ENCODE results near the gene SYNPR.

SYNPR gene

GRCh38 chr3:63471781-63472180, 193.7 kb downstream of the SYNPR start:
- no peak for DNase-seq (ENCODE audit: low read depth in 2 of 2)

- no peak for DNase-seq (ENCODE audit: low read depth in 2 of 2)
These were observed 195.6 kb downstream of the SYNPR start for GRCh38 chr3:63473641-63474166.

DNA sequence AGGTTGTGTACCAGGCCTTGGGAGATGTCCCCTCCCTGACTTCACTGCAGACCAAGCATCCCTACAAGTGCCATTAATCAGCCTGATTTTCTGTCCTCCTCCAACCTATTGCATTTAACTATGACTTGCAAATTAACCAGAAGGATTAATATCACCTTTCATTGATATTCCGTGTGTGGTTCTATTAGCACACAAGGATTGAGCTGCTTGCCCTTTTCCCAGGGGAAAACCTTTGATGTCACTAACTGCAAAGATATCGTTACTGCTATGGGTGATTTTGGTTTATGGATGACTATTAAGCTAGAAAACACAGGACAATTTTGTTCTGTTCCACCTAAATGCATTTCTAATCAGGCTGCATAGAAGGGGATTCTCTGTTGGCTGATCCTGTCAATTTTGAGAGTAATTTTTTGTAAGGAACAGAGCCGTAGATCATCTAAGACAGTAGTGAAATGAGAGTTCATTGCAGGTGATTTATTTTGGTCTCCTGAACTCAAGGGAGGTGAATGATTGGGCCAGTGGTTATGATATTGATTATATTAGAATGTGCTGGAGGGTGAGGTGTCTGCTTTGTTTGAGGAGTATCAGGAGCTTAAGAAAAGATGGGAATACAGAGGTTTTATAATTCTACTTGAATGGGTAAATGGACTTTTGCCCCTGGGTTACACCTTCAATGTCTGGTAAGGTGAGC, 196.9 kb downstream of the SYNPR start:
- no peak for DNase-seq (ENCODE audit: low read depth in 2 of 2)

DNA sequence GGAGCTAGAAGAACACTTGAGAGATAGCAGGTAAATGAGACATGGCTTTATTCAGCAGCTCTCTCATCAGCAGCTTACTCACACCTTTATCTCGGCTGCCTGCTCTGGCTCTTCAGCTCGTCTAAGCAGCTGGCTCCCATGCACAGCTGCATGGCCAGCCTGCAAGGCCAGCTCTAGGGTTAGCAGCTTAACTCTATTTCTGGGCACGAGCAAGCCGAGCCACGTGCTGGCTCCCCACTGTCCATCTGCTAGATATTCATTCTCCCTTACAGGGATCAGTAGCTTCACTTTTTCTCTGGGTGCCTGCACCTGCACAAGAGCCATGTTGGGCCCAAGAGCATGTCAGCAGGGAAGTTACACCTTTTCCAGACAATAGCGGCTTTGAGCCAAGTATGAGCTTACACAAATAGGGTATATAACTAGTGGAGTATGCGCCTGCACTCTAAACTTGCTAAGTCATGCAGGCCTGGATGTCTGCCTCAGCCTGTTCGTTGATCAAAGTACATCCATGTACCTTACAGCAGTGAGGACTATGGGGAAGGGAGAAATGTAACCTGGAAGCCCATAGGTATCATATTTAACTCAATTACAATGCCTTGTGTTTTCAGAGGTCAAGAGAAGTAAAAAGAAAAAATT, 199.5 kb downstream of the SYNPR start:
- no peak for DNase-seq (ENCODE audit: low read depth in 2 of 2)

GRCh38 chr3:63478990-63479660, 201.0 kb downstream of the SYNPR start:
- no peak for DNase-seq (ENCODE audit: low read depth in 2 of 2)

GRCh38 chr3:63479661-63480035, 201.5 kb downstream of the SYNPR start:
- no peak for DNase-seq (ENCODE audit: low read depth in 2 of 2)

DNA sequence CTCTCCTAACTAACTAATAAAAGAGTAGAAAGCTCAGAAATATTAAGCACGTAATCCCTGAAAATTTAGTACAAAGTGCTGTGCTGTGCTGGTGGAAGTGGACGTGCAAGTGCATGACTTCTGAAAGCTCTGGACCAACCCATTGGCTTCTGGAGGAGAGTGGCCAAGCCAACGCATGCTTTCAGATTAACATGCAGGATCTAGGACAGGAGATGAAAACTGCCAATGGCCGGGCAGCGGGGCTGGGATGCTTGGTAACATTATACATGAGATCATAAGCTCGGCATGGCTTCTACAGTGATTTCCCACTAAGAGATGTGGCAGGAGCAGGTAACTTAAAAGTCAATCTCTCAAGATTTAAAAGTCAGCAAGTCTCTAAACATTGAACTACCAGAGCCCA, 203.5 kb downstream of the SYNPR start:
- DNase-seq (ENCODE audit: low read depth in 2 of 2), result no peak

DNA sequence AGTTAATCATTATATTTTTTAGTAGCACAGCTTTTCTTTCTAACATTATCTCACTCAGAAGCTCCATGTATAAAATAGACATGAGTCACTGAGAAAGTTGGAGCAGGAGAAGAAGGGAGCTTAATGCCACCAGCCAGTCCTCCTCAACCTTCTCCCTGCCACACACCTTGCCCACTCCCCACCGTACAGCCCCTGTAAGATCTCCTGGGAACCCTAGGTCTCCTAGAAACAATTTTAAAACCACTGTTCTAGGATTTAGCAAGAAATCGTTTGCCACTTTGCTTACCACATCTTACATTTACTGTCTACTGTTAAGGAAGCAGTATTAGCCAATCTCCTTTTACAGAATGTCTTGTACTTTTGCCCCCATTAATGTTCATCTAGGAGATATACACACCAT, 204.2 kb downstream of the SYNPR start:
- no peak for DNase-seq (ENCODE audit: low read depth in 2 of 2)

GRCh38 chr3:63492464-63492863, 214.4 kb downstream of the SYNPR start:
- no peak for DNase-seq (ENCODE audit: low read depth in 2 of 2)

- no peak for DNase-seq (ENCODE audit: low read depth in 2 of 2)
These were observed 215.0 kb downstream of the SYNPR start for GRCh38 chr3:63493101-63493500.

DNA sequence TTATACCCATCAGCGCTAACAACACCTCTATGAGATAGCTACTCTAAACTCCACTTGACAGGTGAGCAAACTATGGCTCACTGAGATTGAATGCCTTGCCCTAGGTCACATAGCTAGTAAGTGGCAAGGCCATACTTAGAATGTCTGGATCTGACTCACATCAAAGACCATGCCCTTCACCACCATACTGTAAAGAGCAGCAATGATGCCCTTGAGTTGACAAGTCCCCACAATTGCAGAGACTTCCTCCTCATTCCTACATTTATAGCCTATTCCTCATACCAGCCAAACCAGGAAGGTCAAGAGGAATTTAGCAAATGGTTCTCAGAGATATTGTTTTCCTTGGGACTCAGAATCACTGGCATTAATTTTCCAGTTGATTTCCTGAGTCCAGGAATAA, 216.5 kb downstream of the SYNPR start:
- no peak for DNase-seq (ENCODE audit: low read depth in 2 of 2)

GRCh38 chr3:63497641-63498040, 219.5 kb downstream of the SYNPR start:
- DNase-seq (ENCODE audit: low read depth in 2 of 2), result no peak

GRCh38 chr3:63500196-63500595, 222.1 kb downstream of the SYNPR start:
- no peak for DNase-seq (ENCODE audit: low read depth in 2 of 2)

DNA sequence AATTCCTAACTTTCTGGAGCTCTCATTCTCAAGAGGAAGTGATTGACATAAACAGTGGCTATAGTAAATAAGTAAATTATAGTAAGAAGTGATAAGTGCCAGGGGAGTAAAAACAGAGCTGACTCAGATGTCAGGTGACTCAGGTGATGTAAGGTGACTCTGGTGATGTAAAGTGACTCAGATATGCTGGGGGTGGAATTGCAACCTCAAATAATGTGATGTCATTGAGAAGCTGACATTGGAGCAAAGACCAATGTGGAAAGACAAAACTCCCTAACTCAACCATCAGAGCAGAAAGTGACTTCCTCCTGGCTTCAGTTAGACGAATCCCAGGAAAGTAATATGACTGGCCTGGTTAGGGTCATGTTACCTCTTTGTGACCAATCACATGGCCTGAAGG, 230.2 kb downstream of the SYNPR start:
- no peak for DNase-seq (ENCODE audit: low read depth in 2 of 2)

- no peak for DNase-seq (ENCODE audit: low read depth in 2 of 2)
These were observed 230.7 kb downstream of the SYNPR start for GRCh38 chr3:63508771-63509170.

GRCh38 chr3:63513791-63514190, 235.7 kb downstream of the SYNPR start:
- no peak for DNase-seq (ENCODE audit: low read depth in 2 of 2)

- no peak for DNase-seq (ENCODE audit: low read depth in 2 of 2)
These were observed 236.6 kb downstream of the SYNPR start for GRCh38 chr3:63514678-63515077.

GRCh38 chr3:63519426-63519825, 241.3 kb downstream of the SYNPR start:
- no peak for DNase-seq (ENCODE audit: low read depth in 2 of 2)

DNA sequence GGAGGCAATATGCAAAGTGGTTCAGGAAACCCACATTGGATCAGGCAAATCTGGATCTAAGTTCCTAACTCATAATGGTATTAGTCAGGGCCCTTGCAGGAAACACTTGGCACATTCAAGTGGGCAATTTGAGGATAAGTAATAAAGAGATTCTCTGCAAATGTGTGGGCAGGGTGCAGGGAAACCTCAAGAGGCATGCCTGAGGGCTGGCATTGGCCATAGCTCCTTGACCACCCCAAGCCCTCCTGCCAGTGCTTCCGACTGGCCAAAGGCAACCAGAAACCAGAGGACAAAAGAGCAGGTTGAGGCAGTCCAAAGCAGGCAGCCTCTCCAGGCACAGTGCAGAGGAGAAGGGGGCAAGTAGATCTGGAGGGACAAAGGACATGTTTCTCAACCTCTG, 243.5 kb downstream of the SYNPR start:
- DNase-seq (ENCODE audit: low read depth in 2 of 2), result no peak

DNA sequence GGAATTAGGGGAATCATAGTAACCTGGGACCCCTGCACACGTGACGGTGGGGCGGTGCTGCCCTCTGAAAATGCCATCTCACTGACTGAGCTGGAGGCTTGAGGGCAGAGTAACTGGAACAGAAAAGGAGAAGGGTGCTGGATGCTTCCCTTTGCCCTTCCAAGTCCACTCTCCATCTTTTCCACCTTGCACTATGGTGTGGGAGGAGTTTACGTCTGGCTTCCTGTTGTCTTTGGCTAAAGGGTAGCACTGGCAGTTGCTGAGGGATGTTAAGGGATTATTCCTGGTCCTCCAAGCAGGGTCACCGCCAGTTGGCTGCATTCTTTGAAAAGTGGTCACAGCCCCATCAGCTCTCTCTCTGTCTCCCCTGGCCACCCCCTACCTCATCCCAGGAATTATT, 245.0 kb downstream of the SYNPR start:
- no peak for DNase-seq (ENCODE audit: low read depth in 2 of 2)

DNA sequence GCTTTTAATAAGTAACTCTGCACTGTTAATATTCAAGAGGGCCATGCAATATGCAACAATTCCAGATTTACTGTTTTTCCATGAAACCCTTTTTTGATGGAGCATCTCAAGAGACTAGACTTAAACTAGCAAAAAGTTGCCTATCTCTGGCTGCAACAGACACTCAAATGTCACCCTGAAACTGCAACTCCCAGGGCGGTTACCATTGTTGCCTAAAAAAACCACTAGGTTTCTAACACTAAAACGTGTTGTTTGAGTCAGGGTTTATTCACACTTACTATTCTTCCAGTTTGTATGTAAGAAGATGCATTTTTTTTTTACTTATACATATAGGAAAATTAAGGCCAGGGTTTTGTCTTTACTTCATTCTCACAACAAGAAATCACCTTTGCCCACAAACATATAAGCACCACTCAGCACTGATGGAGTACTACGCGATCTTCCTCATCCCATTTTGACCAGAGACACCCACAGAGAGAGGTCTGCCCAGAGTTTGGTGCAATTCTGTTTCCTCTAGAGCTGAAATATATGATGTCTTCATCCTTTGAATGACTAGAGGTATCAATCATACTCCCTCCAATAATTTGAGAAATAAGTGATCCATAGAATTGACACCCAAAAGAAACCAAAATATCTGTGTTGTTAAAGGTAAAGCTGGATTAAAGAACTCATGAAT, 250.4 kb downstream of the SYNPR start:
- DNase-seq (ENCODE audit: low read depth in 2 of 2), result no peak

DNA sequence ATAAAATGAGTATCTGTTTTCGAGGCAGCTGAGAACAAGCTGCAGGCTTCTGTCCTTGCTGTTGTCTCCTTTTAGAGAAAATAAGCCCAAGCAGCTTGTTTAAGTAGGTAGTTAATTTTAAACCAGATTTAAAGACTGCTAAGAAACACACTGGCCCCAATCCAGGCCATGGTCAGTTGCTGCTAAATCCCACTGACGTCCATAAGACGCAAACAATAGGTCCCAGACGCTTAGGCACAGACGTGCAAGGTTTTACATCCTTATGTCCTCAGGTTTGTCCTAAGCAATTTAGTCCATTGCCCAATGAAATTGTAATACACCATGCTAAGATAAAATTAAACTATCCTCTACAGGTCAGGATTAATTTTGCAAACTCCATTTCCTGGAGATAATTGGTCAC, 254.4 kb downstream of the SYNPR start:
- no peak for DNase-seq (ENCODE audit: low read depth in 2 of 2)

DNA sequence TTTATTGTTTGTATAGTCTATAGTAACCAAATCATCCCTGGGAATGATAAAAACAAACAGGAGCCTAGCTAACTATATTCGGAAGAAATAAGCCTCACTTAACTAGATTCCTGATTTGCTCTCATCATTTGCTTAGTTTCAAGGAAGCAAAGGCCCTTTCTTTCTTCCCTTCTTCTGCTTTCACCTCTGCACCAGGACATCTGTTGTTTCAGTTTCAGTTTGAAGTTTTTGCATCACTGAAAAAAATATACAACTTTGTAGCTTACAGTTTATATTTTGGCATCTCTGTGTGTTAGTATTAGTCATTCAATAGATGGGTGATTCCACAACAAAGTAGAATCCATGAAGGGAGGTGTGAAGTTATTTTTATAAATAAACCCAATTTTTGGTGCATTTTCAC, 260.8 kb downstream of the SYNPR start:
- DNase-seq (ENCODE audit: low read depth in 2 of 2), result no peak

All from activated CD8-positive, alpha-beta memory T cell treated with anti-CD3 and anti-CD28 coated beads for 4 hours (primary cell).